HG02642 (cell line): ENCODE results near the gene CFAP74.

ENCODE experiments used
- ATAC-seq: cut with Tn5 transposase; IDR thresholded peaks from one replicate; pipeline ENCODE4 v1.9.1; 2021; ENCODE audit warnings: mild to moderate bottlenecking; ENCODE audit not compliant: unreplicated experiment, poor library complexity

CFAP74 gene

GRCh38 chr1:1907098-1907736 lies 96.4 kb downstream of the CFAP74 start:
- no peak for ATAC-seq

DNA sequence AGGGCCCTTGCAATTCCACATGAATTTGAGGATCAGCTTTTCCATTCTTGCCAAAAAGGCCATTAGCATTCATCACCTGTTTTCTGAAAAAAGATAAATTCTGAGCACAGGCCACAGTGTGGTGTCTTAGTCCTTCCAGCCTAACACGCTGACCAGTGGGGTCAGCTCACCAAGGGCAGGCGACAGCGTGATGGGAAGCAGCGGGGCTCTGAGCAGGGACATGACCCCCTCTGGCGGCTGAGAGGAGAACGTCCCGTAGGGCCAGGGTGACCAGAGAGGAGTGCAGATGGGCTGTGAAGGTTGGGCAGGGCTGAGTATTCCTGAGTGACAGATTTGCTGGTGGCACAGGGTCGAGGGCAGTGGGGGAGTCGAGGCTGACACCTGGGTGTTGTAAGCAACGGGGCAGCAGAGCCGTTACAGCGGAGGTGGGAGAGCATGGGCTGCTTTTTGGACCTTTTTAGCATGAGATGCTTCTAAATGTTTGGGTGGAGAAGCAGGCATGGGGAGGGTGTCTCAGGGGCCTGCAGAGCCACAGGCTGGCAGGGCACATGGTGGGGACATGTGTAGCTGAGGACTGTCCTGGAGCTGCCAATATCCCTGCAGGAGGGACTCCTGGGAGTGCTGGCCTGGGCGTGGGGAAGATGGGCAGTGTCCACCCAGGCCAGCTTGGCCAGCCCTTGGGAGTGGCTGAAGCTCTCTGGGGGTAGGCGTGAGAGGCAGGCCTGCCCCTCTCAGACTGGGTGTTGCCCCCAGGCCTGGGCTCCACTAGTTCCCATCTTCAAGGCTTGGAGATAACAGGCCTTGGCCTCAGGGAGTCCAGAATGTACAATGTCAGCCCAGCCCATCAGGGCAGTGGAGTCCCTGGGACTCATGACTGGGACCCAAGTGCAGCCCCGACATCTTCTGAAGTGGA lies 97.1 kb downstream of the CFAP74 start:
- ATAC-seq = no peak

- ATAC-seq = no peak
Observed at GRCh38 chr1:1903224-1903623, 100.4 kb downstream of the CFAP74 start.

DNA sequence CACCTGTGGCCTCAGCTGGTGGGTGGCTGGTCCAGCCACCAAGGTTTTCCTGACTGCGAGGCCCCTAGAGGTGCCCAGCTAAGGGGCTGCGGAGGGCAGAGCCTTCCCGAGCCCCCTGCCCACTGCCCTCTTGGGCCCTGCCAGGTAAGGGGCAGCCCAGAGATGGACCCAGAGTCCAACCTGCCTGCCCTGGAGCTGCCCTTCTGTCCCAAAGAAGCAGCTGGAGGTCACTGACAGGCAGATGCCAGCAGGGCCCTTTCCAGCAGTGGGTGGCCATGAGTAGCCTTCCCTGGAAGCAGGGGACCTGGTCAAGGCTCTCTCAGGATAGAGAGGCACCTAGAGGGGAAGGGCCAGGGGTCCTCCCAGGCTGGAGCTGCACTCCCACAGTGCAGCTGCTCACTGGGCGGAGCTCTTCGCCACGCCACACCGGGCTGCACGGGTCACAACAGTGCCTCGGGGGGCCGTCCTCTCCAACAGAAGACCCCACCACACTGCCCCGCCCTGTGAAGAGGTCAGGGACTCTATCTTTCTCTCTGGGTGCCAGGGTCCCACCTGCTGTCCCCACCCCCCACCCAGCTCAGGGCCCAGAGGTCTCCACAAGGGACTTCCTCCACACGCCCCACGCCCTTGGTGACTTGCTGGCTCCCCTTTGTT lies 101.8 kb downstream of the CFAP74 start:
- no peak for ATAC-seq

- ATAC-seq = no peak
Observed at GRCh38 chr1:1900883-1901640, 102.5 kb downstream of the CFAP74 start.

GRCh38 chr1:1899967-1900327 lies 103.6 kb downstream of the CFAP74 start:
- ATAC-seq = no peak

DNA sequence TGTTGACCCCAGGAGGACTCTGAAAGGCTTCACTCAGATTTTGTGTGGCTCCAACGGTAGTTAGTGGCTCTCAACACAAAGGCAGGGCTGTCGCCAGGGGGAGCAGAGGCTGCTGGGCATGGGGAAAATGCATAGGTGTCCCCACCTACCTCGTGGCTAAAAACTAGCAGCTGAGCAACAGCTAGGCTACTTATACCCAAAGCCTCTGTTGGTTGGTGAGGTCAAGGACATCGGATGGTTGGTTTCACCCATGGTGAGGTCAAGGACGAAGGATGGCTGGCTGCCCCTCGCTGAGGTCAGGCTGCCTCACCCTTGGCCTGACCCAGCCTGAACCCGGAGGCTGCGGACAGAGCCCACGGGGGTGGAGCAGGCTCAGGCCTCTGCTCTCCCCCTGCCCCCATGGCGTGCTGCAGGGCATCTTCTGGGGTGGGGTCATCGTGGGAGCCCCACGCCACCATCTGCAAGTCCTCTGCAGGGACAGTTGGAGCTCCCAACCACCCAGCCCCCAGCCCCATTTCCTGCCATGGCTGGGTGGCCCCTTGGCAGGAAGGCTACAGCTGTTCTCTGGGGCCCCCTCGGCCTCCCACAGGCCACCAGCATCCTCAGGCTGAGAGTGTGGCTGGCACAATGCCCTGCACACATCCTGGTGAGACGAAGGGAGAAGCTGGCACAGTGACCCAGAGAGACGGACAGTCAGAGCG lies 104.2 kb downstream of the CFAP74 start:
- ATAC-seq = no peak

- no peak for ATAC-seq
Observed at GRCh38 chr1:1898246-1898933, 105.2 kb downstream of the CFAP74 start.

DNA sequence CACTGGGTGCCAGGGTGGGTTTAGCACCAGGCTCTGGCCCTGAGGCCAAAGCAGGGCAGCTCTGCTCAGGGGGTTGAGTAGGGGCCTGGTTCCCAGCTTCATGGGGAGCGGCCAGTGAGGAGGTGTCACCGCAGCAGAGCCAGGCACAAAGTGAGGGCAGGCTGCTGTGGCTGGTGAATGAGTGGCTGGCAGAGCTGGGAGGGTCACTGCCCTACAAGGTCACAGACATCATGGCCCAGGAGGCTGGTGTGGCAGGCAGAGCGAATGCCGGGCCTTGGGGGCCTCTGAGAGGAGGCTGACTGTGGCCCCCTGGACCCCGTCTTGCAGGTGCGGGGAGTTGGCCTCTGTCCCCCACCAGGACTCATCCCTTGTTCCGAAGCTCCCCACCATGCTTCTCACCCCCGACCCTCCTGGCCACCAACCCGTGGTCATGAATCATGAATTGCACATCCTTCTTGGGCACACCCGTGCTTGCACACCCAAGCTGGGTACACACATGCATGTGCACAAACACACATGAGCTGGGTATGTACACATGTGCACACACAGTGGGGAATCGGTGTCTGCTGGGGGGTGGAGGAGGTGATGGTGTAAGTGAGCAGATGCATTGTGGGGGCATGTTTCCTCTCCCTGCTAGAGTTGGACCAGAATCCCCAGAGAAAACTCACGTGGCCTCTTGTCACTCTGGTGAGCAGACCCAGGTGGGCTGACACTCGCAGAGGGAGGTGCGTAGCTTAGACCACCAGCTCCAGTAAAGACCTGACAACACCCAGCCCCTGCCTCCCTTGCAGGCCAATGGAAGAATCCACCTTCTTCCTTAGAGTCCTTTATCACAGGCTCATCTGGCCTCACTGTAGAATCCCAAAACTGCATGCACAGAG lies 107.9 kb downstream of the CFAP74 start:
- no peak for ATAC-seq

GRCh38 chr1:1895060-1895418 lies 108.5 kb downstream of the CFAP74 start:
- no peak for ATAC-seq

GRCh38 chr1:1894354-1895059 lies 109.1 kb downstream of the CFAP74 start:
- ATAC-seq = no peak

GRCh38 chr1:1893997-1894353 lies 109.6 kb downstream of the CFAP74 start:
- ATAC-seq = no peak

DNA sequence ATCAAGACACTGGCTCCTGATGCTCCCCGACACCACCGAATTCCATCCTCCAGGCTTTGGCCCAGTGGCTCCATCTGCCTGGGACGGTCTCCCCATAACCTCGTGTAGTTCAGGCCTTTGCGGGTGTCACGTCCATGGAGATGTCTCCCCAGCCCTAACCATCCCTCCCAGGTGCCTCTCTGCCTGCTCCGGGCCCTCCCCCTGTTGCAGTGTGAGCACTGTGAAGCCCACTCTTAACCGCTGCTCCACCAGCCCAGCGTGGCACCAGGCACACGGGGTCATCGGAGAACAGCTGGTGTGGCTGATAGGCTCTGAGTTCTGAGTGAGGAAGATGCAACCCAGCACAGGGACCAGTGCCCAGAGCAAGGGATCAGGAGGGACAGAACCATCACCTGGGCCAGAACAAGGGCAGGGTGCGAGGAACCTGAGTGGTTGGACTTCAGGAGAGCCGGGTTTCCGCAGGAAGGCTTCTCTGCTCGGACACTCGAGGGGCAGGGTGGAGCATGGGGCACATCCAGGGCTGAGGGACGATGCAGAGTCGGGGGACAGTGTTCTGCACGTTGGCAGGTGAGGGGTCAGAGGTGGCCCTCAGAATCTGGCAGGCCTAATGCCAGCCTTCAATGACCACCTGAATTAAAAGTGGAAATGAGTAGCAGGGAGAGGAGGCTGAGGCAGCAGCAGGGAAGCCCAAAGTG lies 110.1 kb downstream of the CFAP74 start:
- no peak for ATAC-seq

GRCh38 chr1:1892763-1893120 lies 110.8 kb downstream of the CFAP74 start:
- no peak for ATAC-seq

DNA sequence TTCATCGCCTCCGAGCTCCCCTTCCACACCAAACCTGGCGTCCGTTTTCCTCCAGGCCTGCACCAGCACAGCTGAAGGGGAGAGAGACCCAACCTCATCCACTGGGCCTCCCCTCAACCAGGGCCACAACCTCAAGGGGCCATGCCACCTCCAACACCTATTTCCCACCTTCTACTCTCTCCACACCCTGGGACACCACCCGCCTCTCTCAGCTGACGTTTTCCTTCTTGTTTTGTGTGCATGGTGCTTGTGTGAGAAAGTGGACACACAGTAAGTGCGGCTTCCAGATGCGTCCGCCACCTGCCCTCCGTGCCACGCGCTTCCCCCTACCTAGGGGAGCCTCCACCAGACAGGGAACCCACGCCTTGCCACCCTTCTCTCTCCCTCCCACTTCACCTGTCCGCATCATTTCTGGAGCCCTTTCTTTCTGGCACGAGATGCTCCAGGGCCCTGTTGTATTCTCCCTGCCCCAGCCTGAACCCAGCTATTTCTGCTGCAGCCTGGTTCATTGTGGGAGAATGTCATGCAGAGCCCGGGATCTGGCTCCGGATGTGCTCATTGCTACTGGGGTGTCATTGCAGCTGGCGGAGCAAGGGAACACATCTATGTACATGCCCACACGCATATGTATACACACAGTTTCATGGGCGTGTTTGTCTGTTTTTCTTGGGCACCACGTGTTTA lies 111.4 kb downstream of the CFAP74 start:
- ATAC-seq = no peak

- ATAC-seq = peak; percentile 19
Observed at GRCh38 chr1:1891349-1892078, 112.1 kb downstream of the CFAP74 start.
